ENCODE results near the gene MYOM3.

- TF ChIP-seq CTCF (IDR thresholded peaks at IDR 0.05; ENCODE audit: low read depth, low read length, poor library complexity, severe bottlenecking) (no peak), EZH2phosphoT487 (IDR thresholded peaks at IDR 0.05; ENCODE audit: borderline replicate concordance, low read length) (no peak)
Measured at GRCh38 chr1:24060482-24060881, 51.5 kb downstream of the MYOM3 start.

All from DOHH2 (cell line).